Coronary artery (tissue), 2 donors: ENCODE measurements around the gene GON4L.
"Not testable (repeated sequence)": the region's sequence is repeated elsewhere in the genome, so short reads cannot be mapped to it uniquely, and the experiment has no call there.

ENCODE experiments used
- DNase-seq: peaks from one replicate; pipeline ENCODE4 v3.0.0-alpha.2; 2017; ENCODE audit warnings: low spot score
- H3K27ac ChIP-seq, 2 donors: fragments of 200-600 bp; sonication (generic); one replicate each; pipeline ENCODE4 v1.5.1; 2016 to 2019
- H3K4me3 ChIP-seq: fragments of 200-600 bp; sonication (generic); 2 replicates; pipeline ENCODE4 v1.5.1; 2016; ENCODE audit warnings: mild to moderate bottlenecking, moderate library complexity
- CTCF ChIP-seq: fragments of 200-600 bp; sonication (generic); IDR thresholded peaks from one replicate; pipeline ENCODE4 v1.5.1; 2019; ENCODE audit warnings: antibody characterized with exemption

GON4L gene

GRCh38 chr1:155793213-155793612 lies 63.8 kb downstream of the GON4L start:
- DNase-seq, result no peak
- TF ChIP-seq CTCF, result no peak
- no peak overlapping the region for H3K4me3 ChIP-seq
- no peak overlapping the region for H3K27ac ChIP-seq

GRCh38 chr1:155777582-155777981 lies 79.4 kb downstream of the GON4L start:
- H3K27ac ChIP-seq, result no peak overlapping the region
- DNase-seq, result no peak
- H3K4me3 ChIP-seq, result no peak overlapping the region
- no peak for TF ChIP-seq CTCF

- no peak overlapping the region for H3K27ac ChIP-seq
- DNase-seq, result no peak
Observed at GRCh38 chr1:155776414-155776813, 80.6 kb downstream of the GON4L start.

GRCh38 chr1:155773221-155773620 lies 83.8 kb downstream of the GON4L start:
- Histone ChIP-seq H3K4me3 (no peak overlapping the region), H3K27ac (no peak overlapping the region)
- TF ChIP-seq CTCF, result no peak

More at GRCh38 chr1:155776414-155776813, 80.6 kb downstream of the GON4L start:
- no peak for TF ChIP-seq CTCF
- H3K4me3 ChIP-seq, result no peak overlapping the region

GRCh38 chr1:155769257-155769656 lies 87.8 kb downstream of the GON4L start:
- no peak overlapping the region for H3K4me3 ChIP-seq
- no peak for TF ChIP-seq CTCF
- DNase-seq, result no peak
- H3K27ac ChIP-seq, result no peak overlapping the region

More at GRCh38 chr1:155773221-155773620, 83.8 kb downstream of the GON4L start:
- no peak for DNase-seq

DNA sequence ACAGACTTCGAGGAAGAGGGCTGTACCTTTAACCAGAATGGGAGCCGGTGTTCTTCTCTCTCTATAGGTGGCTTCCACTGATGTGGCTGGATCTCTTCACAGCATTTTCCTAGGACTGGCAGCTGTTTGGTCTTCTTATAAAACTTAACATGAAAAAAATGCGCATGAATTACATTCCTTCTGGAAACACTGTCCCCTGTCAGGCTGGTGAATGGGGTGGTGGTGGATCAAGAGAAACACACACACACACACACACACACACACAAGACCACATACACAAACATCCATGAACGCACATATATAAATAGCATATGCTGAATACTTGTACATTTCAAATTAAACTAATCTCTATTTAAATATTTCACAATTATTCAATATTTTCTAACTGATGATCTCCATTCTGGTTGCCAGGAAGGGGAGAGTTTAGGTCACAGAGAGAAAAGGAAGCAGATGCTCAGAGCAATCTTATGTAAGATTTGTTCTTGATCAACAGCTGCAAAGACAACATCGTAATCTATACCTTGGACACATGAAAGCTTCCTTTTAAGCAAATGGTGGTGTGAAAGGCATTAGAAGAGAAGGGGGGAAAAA lies 89.5 kb downstream of the GON4L start:
- not testable (repeated sequence) for DNase-seq, H3K27ac ChIP-seq, H3K4me3 ChIP-seq

DNA sequence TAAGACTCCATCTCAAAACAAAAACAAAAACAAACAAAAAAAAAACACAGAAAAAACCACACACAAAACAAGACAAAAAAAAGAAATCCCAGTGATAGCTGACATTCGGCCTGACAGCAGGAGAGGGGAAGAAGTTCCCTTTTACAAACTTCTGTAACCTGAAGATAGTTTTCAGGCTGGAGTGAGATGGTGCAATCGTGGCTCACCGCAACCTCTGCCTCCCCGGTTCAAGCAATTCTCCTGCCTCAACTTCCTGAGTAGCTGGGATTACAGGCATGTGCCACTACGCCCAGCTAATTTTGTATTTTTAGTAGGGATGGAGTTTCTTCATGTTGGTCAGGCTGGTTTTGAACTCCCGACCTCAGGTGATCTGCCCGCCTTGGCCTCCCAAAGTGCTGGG lies 93.0 kb downstream of the GON4L start:
- not testable (repeated sequence) for H3K27ac ChIP-seq, H3K4me3 ChIP-seq, DNase-seq

GRCh38 chr1:155763090-155763815 lies 93.8 kb downstream of the GON4L start:
- not testable (repeated sequence) for H3K27ac ChIP-seq, H3K4me3 ChIP-seq, DNase-seq
